Middle frontal gyrus (tissue), 1 donor: ENCODE data around the gene SPACA4.

Experiments used
- DNase-seq: peaks from one replicate; pipeline ENCODE4 v3.0.0-alpha.2; 2015; ENCODE audit warnings: low spot score; ENCODE audit errors: extremely low spot score

Gene SPACA4

DNA sequence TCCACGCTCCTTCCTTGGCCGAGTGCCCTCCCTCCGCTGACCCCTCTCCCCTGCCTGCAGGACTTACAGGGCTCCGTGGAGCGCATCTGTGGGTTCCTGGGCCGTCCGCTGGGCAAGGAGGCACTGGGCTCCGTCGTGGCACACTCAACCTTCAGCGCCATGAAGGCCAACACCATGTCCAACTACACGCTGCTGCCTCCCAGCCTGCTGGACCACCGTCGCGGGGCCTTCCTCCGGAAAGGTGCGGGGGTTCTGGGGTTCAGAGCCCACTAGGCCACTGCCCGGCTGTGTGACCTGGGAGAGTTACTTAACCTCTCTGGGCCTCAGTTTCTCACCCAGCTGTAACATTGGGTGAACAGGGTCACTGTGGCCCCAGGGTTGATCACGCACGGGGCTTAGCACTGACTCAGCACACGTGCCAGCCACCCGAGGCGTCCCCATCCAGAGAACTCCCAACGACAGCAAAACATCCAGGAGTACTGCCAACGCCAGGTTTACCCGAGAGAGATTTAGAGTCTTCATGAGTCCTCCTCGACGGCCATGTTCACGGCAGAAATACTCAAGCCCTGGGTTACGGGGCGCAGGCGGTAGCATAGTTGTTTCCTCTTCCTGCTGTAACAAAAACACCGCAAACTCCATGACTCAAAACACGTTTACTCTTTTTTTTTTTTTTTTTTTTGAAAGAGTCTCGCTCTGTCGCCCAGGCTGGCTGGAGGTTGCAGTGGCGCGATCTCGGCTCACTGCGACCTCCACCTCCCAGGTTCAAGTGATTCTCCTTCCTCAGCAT, 9.7 kb upstream of the SPACA4 start:
- no peak for DNase-seq

DNA sequence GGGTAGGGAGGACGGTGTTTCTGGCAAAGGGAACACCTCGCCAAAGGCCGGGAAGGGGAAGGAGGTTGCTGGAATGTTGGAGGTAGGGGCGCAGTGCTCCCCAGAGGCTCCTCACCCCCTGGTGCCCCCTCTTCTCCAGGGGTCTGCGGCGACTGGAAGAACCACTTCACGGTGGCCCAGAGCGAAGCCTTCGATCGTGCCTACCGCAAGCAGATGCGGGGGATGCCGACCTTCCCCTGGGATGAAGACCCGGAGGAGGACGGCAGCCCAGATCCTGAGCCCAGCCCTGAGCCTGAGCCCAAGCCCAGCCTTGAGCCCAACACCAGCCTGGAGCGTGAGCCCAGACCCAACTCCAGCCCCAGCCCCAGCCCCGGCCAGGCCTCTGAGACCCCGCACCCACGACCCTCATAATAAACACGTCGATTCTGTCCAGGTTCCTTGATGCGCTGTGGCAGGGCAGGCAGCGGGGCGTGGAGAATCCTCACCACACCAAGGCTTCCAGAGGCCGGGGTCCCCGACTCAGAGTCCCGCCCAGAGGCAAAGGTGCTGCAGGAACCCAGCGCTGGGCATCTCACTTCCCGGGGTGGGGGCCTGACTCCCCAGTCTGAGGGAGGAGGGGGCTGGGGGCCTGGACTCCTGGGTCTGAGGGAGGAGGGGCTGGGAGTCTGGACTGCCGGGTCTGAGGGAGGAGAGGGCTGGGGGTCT, 7.4 kb upstream of the SPACA4 start:
- DNase-seq, result no peak

DNA sequence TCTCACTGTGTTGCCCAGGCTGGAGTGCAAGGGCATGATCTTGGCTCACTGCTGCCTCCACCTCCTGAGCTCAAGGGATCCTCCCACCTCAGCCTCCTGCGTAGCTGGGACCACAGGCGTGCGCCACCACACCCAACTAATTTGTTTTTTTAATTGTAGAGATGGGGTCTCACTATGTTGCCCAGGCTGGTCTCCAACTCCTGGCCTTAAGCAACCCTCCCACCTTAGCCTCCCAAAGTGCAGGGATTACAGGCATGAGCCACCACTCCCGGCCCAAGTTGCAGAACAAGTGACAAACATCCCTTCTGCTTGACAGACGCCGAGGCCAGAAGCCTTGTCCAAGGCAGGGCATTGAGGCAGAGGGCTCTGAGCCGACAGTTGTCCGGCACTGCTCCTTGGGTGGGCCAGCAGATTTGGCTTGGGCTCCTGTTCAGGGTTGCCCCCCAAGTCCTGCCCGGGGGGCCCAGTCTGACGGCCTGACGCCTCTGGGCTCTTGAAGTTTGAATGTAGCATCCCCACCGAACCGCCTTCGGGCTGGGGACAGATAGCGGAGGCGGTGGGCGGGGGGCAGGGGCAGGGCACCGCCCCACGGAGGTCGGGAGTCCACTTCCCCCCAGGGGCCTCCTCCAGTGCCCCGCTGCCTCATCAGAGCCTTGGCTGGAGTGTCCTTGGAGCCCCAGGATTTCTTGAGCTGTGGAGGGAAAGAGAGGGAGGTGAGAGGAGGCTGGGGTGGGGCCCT, 5.7 kb upstream of the SPACA4 start:
- DNase-seq, result no peak

DNA sequence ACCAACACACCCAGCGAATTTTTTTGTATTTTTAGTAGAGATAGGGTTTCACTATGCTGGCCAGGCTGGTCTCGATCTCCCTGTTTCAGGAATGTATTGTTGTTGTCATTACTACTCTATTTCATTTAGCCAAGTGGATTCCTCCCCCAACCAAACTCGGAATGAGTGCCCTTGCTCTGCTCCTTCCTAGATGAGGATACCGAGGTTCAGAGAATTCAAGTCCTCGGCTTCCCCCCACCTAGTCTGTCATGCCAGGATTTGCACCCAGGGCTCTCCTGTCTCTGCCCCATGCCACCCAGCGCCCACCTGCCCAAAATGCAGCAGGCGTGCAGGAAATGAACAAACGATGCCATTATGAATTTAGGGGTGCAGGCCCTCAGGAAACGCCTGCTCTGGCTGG, 3.5 kb upstream of the SPACA4 start:
- no peak for DNase-seq

DNA sequence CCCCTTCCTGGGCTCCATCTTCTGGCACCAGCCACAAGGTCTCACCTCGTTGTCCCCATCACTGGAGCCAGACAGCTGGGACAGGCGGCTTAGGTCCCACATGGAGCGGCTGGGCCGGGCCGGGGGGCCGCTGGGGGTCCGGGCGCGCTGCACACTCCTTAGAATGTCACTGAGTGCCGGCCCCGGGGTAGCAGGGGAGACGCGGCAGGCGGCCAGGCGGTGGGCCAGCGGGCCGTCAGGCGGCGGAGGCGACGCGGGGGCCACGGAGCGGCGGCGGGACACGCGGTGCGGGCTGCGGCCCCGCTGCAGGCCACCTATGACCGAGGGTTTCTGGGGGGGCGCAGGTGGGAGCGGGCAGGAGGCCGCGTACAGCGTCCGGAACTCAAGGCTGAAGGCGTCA, 3.1 kb upstream of the SPACA4 start:
- no peak for DNase-seq

DNA sequence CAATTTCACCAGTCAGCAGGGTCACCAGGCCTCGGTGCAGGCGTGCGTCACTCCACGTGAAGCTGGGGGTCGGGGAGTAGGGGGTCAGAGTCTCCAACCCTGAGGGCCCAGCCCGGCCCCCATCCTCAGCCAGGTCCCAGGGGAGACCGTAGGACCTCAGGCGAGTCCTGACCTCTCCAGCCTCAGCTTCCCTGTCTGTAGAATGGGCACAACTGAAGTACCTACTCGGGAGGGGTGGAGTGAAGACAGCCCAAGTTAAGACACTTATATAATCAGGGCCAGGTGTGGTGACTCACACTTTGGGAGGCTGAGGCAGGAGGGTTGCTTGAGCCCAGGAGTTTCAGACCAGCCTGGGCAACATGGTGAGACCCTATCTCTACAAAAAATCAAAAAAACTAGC, 2.7 kb upstream of the SPACA4 start:
- no peak for DNase-seq

DNA sequence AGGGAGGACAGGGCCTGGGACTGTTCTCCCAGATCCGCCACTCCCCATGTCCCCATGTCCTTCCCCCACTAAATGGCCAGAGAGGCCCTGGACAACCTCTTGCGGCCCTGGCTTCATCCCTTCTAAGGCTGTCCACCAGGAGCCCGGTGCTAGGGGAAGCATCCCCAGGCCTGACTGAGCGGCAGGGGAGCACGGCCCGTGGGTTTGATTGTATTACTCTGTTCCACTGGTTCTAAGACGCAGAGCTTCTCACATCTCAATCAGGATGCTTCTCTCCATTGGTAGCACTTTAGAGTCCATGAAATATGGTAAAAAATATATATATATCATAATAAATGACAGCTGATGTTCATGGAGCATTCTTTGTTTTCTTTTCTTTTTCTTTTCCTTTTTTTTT, 815 bp downstream of the SPACA4 start:
- DNase-seq, result no peak

DNA sequence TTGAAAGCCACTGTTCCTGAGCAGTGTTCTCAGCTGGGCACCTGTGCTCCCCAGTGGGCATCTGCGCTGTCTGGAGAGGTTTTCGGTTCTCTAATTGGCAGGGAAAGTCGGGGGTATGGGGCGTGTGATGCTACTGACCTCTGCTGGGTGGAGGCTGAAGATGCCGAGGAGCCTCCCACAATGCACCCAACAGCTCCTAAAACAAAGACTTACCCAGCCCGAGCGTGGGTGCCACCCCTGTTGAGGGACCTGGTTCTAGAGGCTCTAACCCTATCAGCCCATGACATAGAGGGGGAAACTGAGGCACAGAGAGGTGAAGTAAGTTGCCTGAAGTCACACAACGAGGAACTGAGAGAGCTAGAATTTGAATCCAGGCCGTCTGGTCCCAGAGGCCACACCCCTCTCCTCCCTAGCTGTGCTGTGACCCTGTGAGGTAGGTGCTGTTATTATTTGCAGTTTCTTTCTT, 2.3 kb downstream of the SPACA4 start:
- no peak for DNase-seq

DNA sequence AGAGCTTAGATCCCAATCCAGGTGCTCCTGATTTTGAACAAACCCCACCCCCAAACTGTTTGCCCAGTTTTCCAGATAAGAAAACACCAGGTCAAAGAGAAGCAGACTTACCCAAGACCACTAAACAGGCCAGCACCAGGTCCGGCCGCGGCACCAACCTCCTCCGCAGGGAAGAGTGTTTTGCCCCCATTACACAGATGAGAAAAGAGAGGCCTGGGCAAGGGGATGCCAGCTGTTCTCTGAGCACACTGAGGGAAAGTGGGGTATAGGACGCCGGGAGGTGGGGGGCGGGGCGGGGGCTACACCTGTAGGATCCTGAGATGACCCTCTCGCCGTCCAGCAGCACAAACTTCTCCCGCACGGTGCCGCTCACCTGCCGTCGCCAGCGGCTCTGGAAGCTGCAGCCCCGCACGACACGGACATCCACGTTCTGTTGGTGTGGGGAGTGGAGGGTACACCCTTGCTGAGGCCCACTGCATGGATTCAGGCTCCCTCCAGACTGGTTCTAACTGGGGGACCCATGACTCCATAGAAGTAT, 3.1 kb downstream of the SPACA4 start:
- DNase-seq, result no peak

DNA sequence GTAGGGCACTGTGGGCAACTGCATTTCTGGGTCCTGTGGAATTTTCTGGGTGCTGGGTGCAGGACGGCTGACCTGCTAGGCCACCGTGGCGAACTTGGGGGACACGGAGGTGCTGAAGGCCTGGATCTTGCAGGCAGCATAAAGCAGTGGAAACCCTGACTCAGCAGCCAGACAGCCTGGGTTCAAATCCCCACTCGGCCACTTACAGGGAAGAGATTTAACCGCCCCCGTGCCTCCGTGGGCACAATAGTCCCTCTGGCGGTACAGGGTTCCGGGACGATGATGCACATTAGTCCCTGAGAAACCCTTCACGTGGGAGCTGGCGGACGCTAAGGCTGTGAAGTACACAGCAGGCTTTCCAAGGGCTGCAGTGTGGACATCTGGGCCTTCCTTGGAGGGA, 5.3 kb downstream of the SPACA4 start:
- DNase-seq, result no peak

DNA sequence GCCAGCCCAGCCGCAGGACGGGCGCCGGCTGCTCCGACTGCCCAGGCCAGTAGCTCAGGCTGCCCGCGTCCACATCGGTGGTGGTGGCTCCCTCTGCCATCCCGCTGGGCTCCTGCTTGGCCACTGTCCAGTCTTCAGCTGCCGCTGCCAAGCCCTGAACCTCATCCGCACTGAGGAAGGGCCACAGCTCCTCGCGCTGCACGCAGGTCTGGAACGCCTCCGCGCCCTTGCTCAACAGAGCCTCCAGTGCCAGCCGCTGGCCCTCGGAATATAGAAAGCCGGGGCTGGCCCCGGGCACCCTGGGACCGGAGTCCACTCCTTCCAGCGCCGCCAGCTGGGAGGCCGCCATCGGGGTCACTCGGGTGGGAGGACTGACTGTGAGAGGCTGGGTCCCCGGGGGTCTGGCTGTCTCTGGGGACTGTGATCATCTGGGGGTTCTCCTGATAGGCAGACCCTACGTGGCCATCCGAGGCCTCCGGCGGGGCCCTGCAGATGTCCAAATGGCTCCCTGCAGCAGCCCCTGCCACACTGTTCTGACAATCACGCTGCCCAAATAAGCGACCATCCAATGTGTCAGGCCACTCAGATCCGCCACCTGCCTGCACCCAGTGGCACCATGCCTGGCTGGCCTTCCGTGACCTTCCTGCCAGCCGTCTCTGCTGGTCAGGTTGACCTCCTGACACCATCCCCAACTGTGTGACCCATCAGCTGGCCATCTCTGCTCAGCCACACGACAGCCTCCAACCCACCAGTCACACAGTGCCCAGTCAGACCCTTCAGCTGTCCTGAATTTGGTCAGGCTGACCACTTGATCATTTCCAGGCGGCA, 6.7 kb downstream of the SPACA4 start:
- no peak for DNase-seq

DNA sequence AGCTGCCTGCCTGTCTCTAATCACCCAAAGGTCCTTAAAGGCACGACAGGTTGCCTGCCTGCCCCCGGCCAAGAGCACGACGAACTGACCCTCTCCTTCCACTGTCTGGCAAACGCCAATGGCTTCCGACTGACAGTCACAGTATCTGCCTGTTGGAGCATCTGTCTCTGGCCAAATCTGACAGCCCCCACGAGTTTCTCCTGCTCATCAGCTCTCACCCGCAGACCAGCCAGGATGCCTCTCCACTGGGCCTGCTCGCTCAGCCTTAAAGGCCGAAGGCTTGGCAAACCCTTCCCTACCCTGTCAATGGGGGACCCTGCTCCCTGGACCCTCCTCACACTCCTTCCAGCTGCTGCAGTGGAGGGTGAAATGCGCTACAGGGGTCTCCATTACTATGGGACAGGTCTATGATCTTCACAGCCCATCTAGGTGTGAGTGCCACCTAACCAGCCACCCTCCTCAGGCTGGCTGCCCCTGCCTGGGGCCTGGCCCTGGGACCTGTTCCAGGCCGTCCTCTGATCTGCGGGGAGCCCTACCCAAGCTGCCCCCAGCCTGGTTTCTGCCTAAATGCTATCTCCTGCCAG, 7.4 kb downstream of the SPACA4 start:
- DNase-seq, result no peak

DNA sequence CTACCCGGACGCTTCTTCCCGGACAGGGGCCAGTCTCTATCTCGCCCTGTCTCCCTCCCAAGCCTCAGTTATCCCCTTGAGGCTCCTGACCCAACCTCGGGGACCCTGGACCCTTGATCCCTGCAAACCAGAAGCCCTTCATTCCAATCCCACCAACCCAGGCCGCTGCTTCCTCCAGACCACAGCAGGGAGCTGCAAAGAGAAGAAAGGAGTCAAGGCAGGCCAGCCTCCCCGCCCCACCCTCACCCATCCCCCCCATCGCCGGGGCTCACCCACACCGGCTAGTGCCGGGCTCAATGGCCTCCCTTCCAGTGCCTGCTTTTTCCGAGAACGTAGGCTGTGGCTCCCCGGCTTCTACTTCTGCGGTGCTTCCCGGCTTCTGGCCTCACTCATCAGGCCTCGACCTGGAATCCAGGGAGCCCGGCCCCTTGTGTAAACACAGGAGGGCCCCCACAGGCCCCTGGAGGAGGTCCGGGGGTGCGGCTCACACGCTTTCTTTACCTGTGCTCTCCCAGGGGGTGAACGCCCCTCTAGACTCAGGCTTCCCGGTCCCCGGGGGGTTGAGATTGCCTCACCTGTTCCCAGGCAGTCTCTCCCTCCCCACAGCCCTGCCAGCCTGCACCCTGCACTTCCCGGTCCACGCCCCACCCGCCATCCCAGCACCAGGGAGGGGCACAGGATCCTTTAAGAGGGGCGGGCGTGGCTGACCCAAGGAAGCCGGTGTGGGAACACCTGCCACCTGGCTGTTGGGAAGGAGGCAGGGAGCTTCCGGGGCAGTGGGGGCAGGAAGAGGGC, 8.1 kb downstream of the SPACA4 start, which contains the start of gene FAM83E:
Gene FAM83E (minus strand): TSS at position 641 of the 795 bp plus-strand sequence. CDS start 1,704 bp downstream, outside the sequence.
- no peak for DNase-seq

DNA sequence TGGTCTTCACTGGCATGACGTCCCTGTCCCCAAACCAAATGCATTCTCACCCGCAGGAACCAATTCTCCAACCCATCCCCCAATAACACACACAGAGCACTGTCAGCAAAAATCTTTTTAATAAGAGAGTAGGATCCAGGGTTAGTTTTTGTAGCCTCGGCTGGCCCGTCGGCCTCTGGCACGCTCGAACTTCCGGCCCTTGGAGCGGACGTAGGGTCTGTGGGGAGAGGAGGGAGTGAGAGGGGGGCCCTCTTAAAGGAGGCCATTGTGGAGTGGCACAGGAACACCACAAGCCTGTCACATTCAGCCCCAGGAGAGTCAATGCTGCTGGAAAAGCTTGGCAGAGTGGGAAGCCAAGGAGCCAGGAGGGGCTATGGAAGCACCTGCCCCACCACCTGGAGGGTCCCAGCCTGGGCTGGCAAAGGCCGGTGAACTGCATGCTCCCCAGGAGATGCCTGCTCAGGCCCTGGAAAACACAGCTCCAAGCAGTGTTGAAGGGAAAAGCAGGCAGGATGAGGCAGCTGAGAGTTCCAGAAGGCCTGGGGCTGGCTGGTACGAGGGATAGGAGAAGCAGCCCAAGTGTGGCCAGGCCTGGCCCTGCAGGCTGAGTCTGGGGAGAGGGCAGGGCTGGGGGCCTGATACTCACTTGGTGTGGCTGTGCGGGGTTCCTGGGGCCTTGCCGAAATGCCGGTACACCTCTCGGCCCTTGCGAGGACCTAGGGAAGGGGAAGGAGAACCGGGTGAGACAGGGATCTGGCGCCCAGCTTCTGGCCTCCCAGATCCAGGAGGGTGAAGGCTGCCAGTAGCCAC, 8.9 kb downstream of the SPACA4 start:
- DNase-seq, result no peak

DNA sequence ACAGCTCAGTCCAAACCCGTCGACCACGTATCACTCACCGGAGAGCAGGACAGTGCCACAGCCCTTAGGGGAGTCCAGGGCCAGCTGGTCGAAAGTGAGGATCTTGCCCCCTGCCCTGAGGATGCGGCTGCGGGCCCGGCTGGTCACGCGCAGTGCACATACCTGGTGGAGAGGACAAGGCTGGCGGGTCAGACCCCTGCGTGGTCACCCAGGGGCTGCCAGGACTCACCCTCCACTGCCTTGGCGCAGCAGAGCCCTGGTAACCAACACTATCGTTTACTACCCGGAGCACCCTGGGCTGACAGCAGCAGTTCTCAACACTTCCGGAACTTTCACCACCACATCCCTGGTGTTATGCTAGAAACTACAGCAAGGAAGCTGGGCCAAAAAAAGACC, 9.5 kb downstream of the SPACA4 start:
- DNase-seq, result no peak

DNA sequence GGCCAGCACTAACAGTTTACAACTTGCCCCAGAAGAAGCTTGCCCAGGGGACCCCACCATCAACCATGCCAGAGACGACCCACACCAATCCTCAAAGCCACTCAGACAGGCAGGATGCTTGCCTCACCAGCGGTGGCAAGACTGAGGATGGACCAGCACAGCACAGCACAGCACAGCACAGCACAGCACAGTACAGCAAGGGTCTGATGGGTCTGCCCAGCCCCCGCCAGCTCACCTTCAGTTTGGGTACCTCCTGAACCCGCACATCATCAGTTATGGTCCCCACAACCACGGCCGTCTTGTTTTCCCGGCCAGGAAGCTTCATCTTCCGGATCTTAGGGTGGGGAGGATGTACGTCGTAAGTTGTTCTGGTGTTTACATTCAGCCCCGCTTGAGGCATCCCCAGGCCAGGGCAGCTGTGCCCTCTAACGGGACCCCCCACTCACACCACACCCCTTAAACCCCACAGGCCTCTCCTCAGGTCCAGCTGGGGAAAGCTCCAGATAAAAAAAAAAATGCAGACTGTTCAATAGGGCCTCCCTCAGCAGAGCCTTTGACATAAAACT, 10.0 kb downstream of the SPACA4 start:
- no peak for DNase-seq

DNA sequence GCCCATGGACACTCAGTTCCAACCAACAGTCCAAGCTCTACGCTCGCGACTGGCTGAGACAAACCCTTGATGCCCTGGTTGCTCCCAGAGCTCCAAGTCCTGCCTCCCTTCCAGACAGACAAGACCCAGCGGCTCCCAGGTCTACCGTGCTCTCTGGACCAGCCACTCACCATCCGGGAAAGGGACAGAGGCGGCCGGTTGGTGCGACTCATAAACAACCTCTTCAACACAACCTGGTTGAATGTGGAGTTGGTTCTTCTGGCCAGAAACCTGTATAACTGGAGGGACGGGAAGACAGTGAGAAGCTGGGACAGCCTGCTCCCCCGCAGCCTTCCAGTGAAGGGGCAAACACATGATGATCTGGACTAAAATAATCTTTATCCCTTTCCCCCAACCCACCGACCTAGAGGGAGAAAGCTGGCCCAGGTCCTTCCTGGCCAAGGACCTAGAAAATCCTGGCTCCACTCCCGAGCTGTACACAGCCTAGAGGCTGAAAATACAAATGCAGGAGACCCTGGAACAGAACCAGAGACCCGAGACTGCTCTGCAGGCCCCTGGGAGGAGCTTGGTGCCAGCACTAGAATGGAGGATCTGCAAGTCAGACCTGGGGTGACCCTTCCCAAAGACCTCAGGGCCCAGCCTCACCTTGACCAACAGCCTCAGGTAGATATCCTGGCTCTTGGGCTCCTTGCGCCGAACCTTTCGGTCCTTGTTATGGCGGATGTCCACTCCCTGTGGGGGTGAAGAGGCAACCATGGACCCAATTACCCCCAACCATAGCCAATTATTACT, 10.8 kb downstream of the SPACA4 start:
- no peak for DNase-seq
